Tibial nerve (tissue), 4 donors: Measurements from ENCODE around the gene SLIT1. TPM values are rescaled to one million over a fixed set of nuclear protein-coding genes. Genes with fewer than 3 reads are reported as not detected.

Source experiments
- DNase-seq, 2 donors: peaks; one replicate each; pipeline ENCODE4 v3.0.0-alpha.2; 2019; ENCODE audit warnings: low spot score in 2 of 2
- H3K27ac ChIP-seq, 4 donors: fragments of 200-600 bp; sonication (generic) in 3 of 4; one replicate each; pipeline ENCODE4 v1.5.1; 2017 to 2019; ENCODE audit warnings: mild to moderate bottlenecking in 1 of 4
- H3K27me3 ChIP-seq, 2 donors: fragments of 200-600 bp; sonication (generic) in 1 of 2; one replicate each; pipeline versions ENCODE4 v1.5.1 to v1.6.0; 2017 to 2019
- H3K36me3 ChIP-seq, 3 donors: fragments of 200-600 bp; sonication (generic); one replicate each; pipeline ENCODE4 v1.5.1; 2018 to 2019
- H3K4me1 ChIP-seq, 4 donors: fragments of 200-600 bp; sonication (generic) in 3 of 4; one replicate each; pipeline ENCODE4 v1.5.1; 2017 to 2019
- H3K4me3 ChIP-seq, 4 donors: fragments of 200-600 bp; sonication (generic) in 3 of 4; one replicate each; pipeline ENCODE4 v1.5.1; 2017 to 2019; ENCODE audit warnings: mild to moderate bottlenecking in 1 of 4, moderate library complexity in 1 of 4
- H3K9me3 ChIP-seq, 4 donors: fragments of 200-600 bp; sonication (generic) in 3 of 4; one replicate each; pipeline ENCODE4 v1.5.1; 2017 to 2019
- EP300 ChIP-seq, 2 donors: sonication (generic); formaldehyde crosslinking; IDR thresholded peaks; one replicate each; pipeline ENCODE4 v1.6.1; 2017; ENCODE audit warnings: antibody characterized with exemption in 2 of 2, mild to moderate bottlenecking in 1 of 2
- POLR2A ChIP-seq, 2 donors: fragments of 450-650 bp; IDR thresholded peaks; one replicate each; pipeline ENCODE4 v1.6.1; 2017; ENCODE audit warnings: antibody characterized with exemption in 2 of 2, mild to moderate bottlenecking in 2 of 2, moderate library complexity in 2 of 2
- WGBS, 2 donors: methylation state at CpG; one replicate each; pipeline ENCODE4 v1.1.5; 2018; 5-methylcytosine and 5-hydroxymethylcytosine counted together
- total RNA-seq, 4 donors: library from RNA; depleted of rRNA; stranded (reverse); fragments of >200 nt; gene quantifications; one replicate each; pipeline ENCODE4 v1.1.0, GENCODE V29; 2016
- TF ChIP-seq, protein P1 (sequence below), 5 experiments: fragments of 200-600 bp in 3 of 5; fragments of 450-650 bp in 2 of 5; sonication (generic) in 3 of 5; IDR thresholded peaks; one replicate each; pipeline ENCODE4 v1.5.1; 2016 to 2019; ENCODE audit warnings: antibody characterized with exemption in 5 of 5, mild to moderate bottlenecking in 3 of 5, moderate library complexity in 2 of 5

The SLIT1 gene
- total RNA-seq, 4 donors from 2014 or later, result 0.78 to 3.1 (median 1.3) TPM

DNA sequence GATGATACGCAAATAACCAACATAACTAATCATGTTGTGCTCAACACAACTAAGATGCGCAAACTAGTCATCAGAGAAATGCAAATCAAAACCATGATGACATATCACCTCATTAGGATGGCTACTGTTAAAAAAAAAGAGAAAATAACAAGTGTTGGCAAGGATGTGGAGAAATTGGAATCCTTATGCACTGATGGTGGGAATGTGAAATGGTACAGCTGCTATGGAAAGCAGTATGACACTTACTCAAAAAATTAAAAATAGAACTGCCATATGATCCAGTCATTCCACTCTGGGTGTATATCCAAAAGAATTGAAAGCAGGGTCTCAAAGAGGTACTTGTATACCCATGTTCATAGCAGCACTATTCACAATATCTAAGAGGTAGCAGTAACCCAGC, 42.9 kb downstream of the SLIT1 start:
- 92 to 99% methylated on average over 2 of the region's 2 CpGs for WGBS, 2 donors
- no peaks in the 10 kb centered on the region for H3K36me3 ChIP-seq
- no peak overlapping the region for H3K4me3 ChIP-seq
- no peaks in the 10 kb centered on the region for H3K4me1 ChIP-seq
- H3K9me3 ChIP-seq, result no peaks in the 10 kb centered on the region
- DNase-seq, result no peak
- TF ChIP-seq, protein P1, sequence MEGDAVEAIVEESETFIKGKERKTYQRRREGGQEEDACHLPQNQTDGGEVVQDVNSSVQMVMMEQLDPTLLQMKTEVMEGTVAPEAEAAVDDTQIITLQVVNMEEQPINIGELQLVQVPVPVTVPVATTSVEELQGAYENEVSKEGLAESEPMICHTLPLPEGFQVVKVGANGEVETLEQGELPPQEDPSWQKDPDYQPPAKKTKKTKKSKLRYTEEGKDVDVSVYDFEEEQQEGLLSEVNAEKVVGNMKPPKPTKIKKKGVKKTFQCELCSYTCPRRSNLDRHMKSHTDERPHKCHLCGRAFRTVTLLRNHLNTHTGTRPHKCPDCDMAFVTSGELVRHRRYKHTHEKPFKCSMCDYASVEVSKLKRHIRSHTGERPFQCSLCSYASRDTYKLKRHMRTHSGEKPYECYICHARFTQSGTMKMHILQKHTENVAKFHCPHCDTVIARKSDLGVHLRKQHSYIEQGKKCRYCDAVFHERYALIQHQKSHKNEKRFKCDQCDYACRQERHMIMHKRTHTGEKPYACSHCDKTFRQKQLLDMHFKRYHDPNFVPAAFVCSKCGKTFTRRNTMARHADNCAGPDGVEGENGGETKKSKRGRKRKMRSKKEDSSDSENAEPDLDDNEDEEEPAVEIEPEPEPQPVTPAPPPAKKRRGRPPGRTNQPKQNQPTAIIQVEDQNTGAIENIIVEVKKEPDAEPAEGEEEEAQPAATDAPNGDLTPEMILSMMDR (IDR thresholded peaks at IDR 0.05), result no peak
- TF ChIP-seq POLR2A (IDR thresholded peaks at IDR 0.05), result no peak
- TF ChIP-seq EP300 (IDR thresholded peaks at IDR 0.05), result no peak
- H3K27me3 ChIP-seq, result peaks cover 0 to 14% of the 10 kb centered on the region in 2 donors
- no peak overlapping the region for H3K27ac ChIP-seq

DNA sequence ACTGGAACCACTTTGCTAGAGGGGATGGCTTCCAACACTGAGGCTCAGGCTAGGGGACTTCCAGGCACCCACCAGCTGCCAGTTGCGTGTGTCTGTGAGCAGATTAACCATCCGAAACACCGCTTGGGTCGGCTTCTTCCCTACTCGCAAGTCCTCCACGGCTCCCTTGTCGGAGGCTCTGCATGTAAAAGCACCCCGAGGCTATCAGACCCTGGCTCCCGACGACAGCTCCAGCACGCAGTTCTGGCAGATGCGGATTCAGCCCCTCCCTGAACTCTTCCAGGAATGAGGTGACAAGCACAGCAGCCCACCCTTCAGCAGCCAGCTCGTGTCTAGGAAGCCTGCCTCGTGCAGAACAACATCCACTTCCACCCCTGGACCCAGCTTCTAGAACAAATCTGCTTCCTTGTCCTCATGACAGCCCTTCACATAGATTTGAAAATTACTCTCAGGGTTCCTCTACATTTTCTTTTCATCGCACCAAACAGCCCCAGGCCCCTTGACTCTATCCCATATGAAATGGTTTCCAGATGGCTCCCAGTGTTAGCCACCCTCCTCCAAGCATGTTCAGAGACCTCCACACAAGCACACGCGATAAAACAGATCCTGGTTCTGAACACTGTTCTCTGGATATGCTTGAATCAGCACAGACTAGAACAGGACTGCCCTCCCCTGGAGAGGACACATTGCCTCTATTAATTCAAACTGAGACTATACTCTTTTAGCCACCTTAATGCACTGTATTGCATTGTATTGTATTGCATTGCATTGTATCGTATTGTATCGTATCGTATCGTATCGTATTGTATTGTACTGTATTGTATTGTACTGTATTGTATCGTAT, 44.6 kb downstream of the SLIT1 start:
- Histone ChIP-seq H3K36me3 (no peaks in the 10 kb centered on the region), H3K9me3 (no peaks in the 10 kb centered on the region), H3K27me3 (peaks cover 0 to 14% of the 10 kb centered on the region in 2 donors), H3K4me1 (no peaks in the 10 kb centered on the region), H3K4me3 (no peak overlapping the region), H3K27ac (no peak overlapping the region)
- DNase-seq, result no peak
- TF ChIP-seq POLR2A (IDR thresholded peaks at IDR 0.05) (no peak), EP300 (IDR thresholded peaks at IDR 0.05) (no peak)
- TF ChIP-seq, protein P1 (IDR thresholded peaks at IDR 0.05), result no peak
- 46 to 53% methylated on average over 23 of the region's 23 CpGs for WGBS, 2 donors

DNA sequence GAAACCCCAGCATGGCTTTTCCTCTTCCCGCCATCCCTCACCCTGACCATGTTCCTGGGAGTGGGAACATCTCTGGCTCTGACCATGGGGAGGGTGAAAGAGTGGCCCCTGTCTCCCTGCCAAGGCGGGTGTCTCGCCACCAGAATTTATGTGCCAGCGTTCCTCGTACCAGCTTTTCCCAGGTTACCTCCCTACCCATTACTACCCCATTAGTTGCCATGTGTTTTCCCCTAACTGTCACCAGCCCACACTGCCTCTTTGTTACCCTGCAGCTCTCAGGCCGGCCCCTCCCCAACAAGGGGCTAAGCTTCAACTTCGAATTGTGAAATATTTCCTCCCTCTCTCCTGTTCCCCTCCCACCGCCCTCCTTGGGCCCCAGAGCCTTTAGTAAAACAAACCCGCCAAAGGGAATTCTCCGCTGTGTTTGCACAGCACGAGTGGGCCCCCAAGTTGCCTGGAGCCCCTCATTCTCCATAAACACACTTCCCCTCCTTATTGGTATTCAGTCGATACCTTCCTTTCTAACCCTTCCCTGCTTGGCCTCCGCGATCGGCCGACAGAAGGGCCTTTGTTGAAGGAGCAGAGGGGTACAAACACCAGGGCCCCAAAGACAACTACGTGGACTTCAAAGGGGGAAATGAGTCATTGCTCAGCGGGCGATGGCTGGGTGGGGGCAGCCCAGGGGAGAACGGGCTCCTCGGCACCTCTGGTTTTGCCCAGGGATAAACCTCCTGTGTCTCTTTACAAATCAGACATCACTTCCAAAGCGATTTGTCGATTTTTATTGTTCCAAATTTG, 45.5 kb downstream of the SLIT1 start:
- WGBS, 2 donors, result 34 to 39% methylated on average over 23 of the region's 23 CpGs
- no peak for DNase-seq

DNA sequence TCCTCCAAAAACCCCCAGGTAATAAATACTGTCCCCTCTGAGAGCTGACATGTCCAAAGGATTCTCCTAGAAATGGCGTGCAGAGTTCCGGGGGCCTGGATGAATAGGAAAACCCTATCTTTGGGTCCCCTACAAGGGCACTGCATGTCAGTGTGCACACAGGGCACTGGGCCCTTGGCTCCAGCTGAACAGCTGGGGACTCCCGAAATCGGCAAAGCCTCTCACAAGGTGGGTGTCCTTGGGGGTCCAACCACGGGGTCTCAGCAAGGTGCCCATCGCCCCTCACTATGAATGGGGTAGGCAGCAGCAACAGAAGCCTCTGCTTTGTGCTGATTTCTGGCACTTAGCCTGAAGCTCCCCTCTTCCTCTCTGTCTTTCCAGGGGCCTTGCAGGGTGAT, 46.1 kb downstream of the SLIT1 start:
- Histone ChIP-seq H3K36me3 (no peaks in the 10 kb centered on the region), H3K27me3 (peaks cover 0 to 14% of the 10 kb centered on the region in 2 donors), H3K4me3 (no peak overlapping the region), H3K4me1 (no peaks in the 10 kb centered on the region), H3K27ac (no peak overlapping the region), H3K9me3 (no peaks in the 10 kb centered on the region)
- no peak for DNase-seq
- 81 to 83% methylated on average over 6 of the region's 6 CpGs for WGBS, 2 donors
- TF ChIP-seq, protein P1 (IDR thresholded peaks at IDR 0.05), result no peak
- TF ChIP-seq EP300 (IDR thresholded peaks at IDR 0.05), result no peak
- no peak for TF ChIP-seq POLR2A (IDR thresholded peaks at IDR 0.05)

More for the DNA sequence above, 45.5 kb downstream of the SLIT1 start:
- H3K27me3 ChIP-seq, result peaks cover 0 to 14% of the 10 kb centered on the region in 2 donors
- H3K27ac ChIP-seq, result no peak overlapping the region
- H3K4me1 ChIP-seq, result no peaks in the 10 kb centered on the region
- H3K9me3 ChIP-seq, result no peaks in the 10 kb centered on the region
- H3K4me3 ChIP-seq, result no peak overlapping the region
- H3K36me3 ChIP-seq, result no peaks in the 10 kb centered on the region
- TF ChIP-seq EP300 (IDR thresholded peaks at IDR 0.05), result no peak
- TF ChIP-seq, protein P1 (IDR thresholded peaks at IDR 0.05), result no peak
- TF ChIP-seq POLR2A (IDR thresholded peaks at IDR 0.05), result no peak

DNA sequence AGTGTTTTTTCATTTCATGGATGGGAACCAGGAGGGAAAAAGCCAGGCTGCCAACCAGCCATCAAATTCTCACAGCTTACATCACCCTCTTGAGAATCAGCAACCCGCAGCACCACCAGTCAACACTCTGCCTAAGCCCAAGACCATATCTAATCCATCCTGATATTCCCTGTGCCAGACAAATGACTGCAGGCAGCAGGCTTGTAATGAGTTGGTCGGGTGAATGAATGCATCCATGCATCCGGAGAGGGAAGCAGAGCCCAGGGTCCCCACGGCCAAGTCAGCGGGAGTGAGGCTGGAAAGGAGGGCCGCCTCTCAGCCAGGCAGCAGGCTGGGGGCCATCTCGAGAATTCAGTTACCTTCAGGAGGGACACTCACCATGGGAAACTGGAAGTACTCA, 46.9 kb downstream of the SLIT1 start:
- TF ChIP-seq, protein P1 (IDR thresholded peaks at IDR 0.05), result no peak
- no peak for TF ChIP-seq POLR2A (IDR thresholded peaks at IDR 0.05)
- TF ChIP-seq EP300 (IDR thresholded peaks at IDR 0.05), result no peak
- Histone ChIP-seq H3K4me1 (no peaks in the 10 kb centered on the region), H3K36me3 (no peaks in the 10 kb centered on the region), H3K27me3 (peaks cover 0 to 14% of the 10 kb centered on the region in 2 donors), H3K27ac (no peak overlapping the region), H3K4me3 (no peak overlapping the region), H3K9me3 (no peaks in the 10 kb centered on the region)
- 73 to 74% methylated on average over 7 of the region's 7 CpGs for WGBS, 2 donors
- DNase-seq, result no peak
